Activated T-helper 1 cell treated with Interleukin-2 at 50 U/mL for 16 hours (primary cell): Measurements from ENCODE around the gene BCL6.

Experiments used
- DNase-seq: peaks from one replicate; pipeline ENCODE4 v3.0.0-alpha.2; 2020; ENCODE audit warnings: low read depth

Gene BCL6

GRCh38 chr3:187745201-187746058 is at the start of gene BCL6:
TSS of gene BCL6 (minus strand) at chr3:187745468. CDS start at chr3:187733693, 11,775 bp downstream.
- peak; percentile 75 for DNase-seq

- no peak for DNase-seq
Observed at GRCh38 chr3:187794731-187795130, 49.5 kb upstream of the BCL6 start.

- no peak for DNase-seq
Observed at GRCh38 chr3:187793618-187794017, 48.4 kb upstream of the BCL6 start.

GRCh38 chr3:187792521-187792920 is 47.3 kb upstream of the BCL6 start:
- no peak for DNase-seq

- DNase-seq, result no peak
Observed at GRCh38 chr3:187789872-187790271, 44.6 kb upstream of the BCL6 start.

- no peak for DNase-seq
Observed at GRCh38 chr3:187788984-187789857, 44.0 kb upstream of the BCL6 start.

- no peak for DNase-seq
Observed at GRCh38 chr3:187783098-187783497, 37.8 kb upstream of the BCL6 start.

GRCh38 chr3:187782006-187782405 is 36.7 kb upstream of the BCL6 start:
- no peak for DNase-seq

GRCh38 chr3:187781001-187781400 is 35.7 kb upstream of the BCL6 start:
- DNase-seq, result no peak

- DNase-seq, result no peak
Observed at GRCh38 chr3:187778726-187779125, 33.5 kb upstream of the BCL6 start.

- peak; percentile 2 for DNase-seq
Observed at GRCh38 chr3:187777331-187777941, 32.2 kb upstream of the BCL6 start.

- DNase-seq, result no peak
Observed at GRCh38 chr3:187775549-187775948, 30.3 kb upstream of the BCL6 start.

GRCh38 chr3:187774185-187774789 is 29.0 kb upstream of the BCL6 start:
- no peak for DNase-seq

- no peak for DNase-seq
Observed at GRCh38 chr3:187773233-187774184, 28.2 kb upstream of the BCL6 start.

GRCh38 chr3:187770224-187770623 is 25.0 kb upstream of the BCL6 start:
- DNase-seq, result no peak

GRCh38 chr3:187769771-187770170 is 24.5 kb upstream of the BCL6 start:
- no peak for DNase-seq

GRCh38 chr3:187767266-187768012 is 22.2 kb upstream of the BCL6 start:
- DNase-seq, result no peak

GRCh38 chr3:187765342-187765741 is 20.1 kb upstream of the BCL6 start:
- no peak for DNase-seq

GRCh38 chr3:187763850-187764648 is 18.8 kb upstream of the BCL6 start:
- DNase-seq, result no peak
